ENCODE measurements around the gene TMEM62.

TMEM62 gene
- long read RNA-seq, transcript TMEM62-201 (14 exons, 2,771 nt), result major isoform, 6 of 25 reads
- long read RNA-seq, partial matches to known transcripts, result 1 of 25 reads
- long read RNA-seq, other reads (novel, unspliced or antisense), result 16 of 25 reads

DNA sequence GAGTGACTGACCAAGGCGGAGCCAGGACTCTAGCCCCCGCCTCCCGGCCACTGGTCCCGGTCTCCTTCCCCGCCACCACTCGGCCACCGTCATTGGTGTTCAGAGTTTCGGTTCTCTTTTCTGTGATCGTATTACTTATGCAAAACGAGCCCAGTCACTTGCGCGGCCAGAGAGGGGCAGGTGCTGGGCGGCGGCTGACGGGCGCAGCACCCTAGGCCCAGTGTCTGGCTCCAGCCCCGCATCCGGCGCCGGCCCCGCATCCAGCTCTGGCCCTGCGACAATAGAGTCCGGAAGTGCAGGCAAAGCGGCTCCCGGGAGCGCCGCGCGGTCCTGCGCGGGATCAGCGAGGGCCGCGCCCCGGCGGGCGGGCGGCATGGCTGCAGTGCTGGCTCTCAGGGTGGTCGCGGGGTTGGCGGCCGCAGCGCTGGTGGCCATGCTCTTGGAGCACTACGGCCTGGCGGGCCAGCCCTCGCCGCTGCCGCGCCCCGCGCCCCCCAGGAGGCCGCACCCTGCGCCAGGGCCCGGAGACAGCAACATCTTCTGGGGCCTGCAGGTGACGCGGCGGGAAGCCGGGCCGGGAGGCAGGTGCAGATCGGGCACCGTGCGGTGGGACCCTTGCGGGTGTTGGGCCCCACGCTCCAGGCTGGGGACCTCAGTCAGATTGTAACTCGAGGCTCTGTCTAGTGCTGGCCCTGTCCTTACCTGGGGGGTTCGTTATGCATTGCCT lies at the start of gene TMEM62:
Gene TMEM62, plus strand, starts transcription at position 157 of the 727 bp plus-strand sequence. Its CDS starts 217 bp downstream, at position 374.
- peak within 1 kb of the TSS; percentile 85 for H3K4me3 ChIP-seq (replicated peaks; ENCODE audit: insufficient read depth, low read length)
- H3K27me3 ChIP-seq (ENCODE audit: insufficient read depth, poor library complexity, severe bottlenecking), result no peaks in the 10 kb centered on the region
- DNase-seq (ENCODE audit: low read depth in 1 of 2, low spot score in 1 of 2), result peak; percentile 75 to 79
- TF ChIP-seq SPI1 (IDR thresholded peaks at IDR 0.05; ENCODE audit: borderline replicate concordance, low read depth), result no peak
- TF ChIP-seq, protein P1, sequence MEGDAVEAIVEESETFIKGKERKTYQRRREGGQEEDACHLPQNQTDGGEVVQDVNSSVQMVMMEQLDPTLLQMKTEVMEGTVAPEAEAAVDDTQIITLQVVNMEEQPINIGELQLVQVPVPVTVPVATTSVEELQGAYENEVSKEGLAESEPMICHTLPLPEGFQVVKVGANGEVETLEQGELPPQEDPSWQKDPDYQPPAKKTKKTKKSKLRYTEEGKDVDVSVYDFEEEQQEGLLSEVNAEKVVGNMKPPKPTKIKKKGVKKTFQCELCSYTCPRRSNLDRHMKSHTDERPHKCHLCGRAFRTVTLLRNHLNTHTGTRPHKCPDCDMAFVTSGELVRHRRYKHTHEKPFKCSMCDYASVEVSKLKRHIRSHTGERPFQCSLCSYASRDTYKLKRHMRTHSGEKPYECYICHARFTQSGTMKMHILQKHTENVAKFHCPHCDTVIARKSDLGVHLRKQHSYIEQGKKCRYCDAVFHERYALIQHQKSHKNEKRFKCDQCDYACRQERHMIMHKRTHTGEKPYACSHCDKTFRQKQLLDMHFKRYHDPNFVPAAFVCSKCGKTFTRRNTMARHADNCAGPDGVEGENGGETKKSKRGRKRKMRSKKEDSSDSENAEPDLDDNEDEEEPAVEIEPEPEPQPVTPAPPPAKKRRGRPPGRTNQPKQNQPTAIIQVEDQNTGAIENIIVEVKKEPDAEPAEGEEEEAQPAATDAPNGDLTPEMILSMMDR (IDR thresholded peaks at IDR 0.05; ENCODE audit: insufficient read depth, low read length), result no peak
- no peak for TF ChIP-seq GABPA (IDR thresholded peaks at IDR 0.05; ENCODE audit: low read depth)
- TF ChIP-seq POLR2AphosphoS5 (IDR thresholded peaks at IDR 0.05; ENCODE audit: low read depth), result peak; percentile 73
- TF ChIP-seq, protein P2, sequence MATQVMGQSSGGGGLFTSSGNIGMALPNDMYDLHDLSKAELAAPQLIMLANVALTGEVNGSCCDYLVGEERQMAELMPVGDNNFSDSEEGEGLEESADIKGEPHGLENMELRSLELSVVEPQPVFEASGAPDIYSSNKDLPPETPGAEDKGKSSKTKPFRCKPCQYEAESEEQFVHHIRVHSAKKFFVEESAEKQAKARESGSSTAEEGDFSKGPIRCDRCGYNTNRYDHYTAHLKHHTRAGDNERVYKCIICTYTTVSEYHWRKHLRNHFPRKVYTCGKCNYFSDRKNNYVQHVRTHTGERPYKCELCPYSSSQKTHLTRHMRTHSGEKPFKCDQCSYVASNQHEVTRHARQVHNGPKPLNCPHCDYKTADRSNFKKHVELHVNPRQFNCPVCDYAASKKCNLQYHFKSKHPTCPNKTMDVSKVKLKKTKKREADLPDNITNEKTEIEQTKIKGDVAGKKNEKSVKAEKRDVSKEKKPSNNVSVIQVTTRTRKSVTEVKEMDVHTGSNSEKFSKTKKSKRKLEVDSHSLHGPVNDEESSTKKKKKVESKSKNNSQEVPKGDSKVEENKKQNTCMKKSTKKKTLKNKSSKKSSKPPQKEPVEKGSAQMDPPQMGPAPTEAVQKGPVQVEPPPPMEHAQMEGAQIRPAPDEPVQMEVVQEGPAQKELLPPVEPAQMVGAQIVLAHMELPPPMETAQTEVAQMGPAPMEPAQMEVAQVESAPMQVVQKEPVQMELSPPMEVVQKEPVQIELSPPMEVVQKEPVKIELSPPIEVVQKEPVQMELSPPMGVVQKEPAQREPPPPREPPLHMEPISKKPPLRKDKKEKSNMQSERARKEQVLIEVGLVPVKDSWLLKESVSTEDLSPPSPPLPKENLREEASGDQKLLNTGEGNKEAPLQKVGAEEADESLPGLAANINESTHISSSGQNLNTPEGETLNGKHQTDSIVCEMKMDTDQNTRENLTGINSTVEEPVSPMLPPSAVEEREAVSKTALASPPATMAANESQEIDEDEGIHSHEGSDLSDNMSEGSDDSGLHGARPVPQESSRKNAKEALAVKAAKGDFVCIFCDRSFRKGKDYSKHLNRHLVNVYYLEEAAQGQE (IDR thresholded peaks at IDR 0.05; ENCODE audit: insufficient replicate concordance, low read depth), result peak; percentile 49
- peak within 1 kb of the TSS; percentile 62 for H3K27ac ChIP-seq (replicated peaks)

DNA sequence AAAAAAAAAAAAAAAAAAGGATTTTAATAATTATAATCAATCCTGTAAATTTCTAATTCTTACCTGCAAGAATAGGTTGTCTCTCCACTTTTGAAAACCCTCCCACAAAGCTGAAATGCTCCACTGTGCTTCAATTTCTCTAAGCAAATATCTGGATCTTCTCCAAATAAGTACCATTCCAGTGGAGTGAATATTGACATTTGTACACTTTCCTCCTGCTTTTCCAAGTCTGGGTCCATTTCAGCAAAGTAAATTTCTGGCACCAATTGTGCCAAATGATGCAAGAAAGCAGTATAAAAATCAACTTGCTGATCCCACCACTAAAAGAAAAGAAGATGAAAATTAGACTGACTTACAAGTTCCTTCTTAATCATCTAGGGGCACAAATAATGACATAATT lies 47.5 kb upstream of the TMEM62 start:
- Histone ChIP-seq H3K4me3 (replicated peaks; ENCODE audit: insufficient read depth, low read length) (no peak overlapping the region), H3K27me3 (ENCODE audit: insufficient read depth, poor library complexity, severe bottlenecking) (no peaks in the 10 kb centered on the region), H3K27ac (replicated peaks) (no peak overlapping the region)
- DNase-seq (ENCODE audit: low read depth in 1 of 2, low spot score in 1 of 2), result no peak
- TF ChIP-seq POLR2AphosphoS5 (IDR thresholded peaks at IDR 0.05; ENCODE audit: low read depth) (no peak), SPI1 (IDR thresholded peaks at IDR 0.05; ENCODE audit: borderline replicate concordance, low read depth) (no peak), GABPA (IDR thresholded peaks at IDR 0.05; ENCODE audit: low read depth) (no peak)
- TF ChIP-seq, protein P2 (IDR thresholded peaks at IDR 0.05; ENCODE audit: insufficient replicate concordance, low read depth), result no peak
- TF ChIP-seq, protein P1 (IDR thresholded peaks at IDR 0.05; ENCODE audit: insufficient read depth, low read length), result no peak

DNA sequence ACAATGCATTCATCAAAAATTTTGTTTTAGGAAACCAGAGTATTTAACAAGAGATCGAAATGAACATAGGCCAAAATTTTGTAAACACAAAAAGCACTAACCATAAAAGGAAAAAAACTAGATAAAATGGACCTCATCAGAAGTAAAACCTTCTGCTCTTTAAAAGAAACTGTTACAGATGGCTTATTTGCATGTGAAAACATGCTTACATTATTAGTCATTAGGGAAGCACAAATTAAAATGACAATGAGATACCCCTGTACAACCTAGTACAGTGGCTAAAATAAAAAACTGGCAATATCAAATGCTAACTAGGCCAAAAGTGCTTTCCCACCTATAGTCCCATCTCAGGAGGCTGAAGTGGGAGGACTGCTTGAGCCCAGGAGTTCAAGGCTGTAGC lies 46.8 kb upstream of the TMEM62 start:
- TF ChIP-seq, protein P1 (IDR thresholded peaks at IDR 0.05; ENCODE audit: insufficient read depth, low read length), result no peak
- no peak for TF ChIP-seq POLR2AphosphoS5 (IDR thresholded peaks at IDR 0.05; ENCODE audit: low read depth)
- no peak for TF ChIP-seq GABPA (IDR thresholded peaks at IDR 0.05; ENCODE audit: low read depth)
- TF ChIP-seq, protein P2 (IDR thresholded peaks at IDR 0.05; ENCODE audit: insufficient replicate concordance, low read depth), result no peak
- no peak for TF ChIP-seq SPI1 (IDR thresholded peaks at IDR 0.05; ENCODE audit: borderline replicate concordance, low read depth)
- H3K4me3 ChIP-seq (replicated peaks; ENCODE audit: insufficient read depth, low read length), result no peak overlapping the region
- H3K27ac ChIP-seq (replicated peaks), result no peak overlapping the region
- DNase-seq (ENCODE audit: low read depth in 1 of 2, low spot score in 1 of 2), result no peak
- H3K27me3 ChIP-seq (ENCODE audit: insufficient read depth, poor library complexity, severe bottlenecking), result no peaks in the 10 kb centered on the region
